HG02943 (cell line): Measurements from ENCODE around the gene DENND5B.
"Not testable (repeated sequence)": the region's sequence is repeated elsewhere in the genome, so short reads cannot be mapped to it uniquely, and the experiment has no call there.

ENCODE experiments used
- ATAC-seq: cut with Tn5 transposase; IDR thresholded peaks from one replicate; pipeline ENCODE4 v1.9.1; 2021; ENCODE audit warnings: mild to moderate bottlenecking, low read depth, moderate library complexity; ENCODE audit not compliant: unreplicated experiment

Gene DENND5B

DNA sequence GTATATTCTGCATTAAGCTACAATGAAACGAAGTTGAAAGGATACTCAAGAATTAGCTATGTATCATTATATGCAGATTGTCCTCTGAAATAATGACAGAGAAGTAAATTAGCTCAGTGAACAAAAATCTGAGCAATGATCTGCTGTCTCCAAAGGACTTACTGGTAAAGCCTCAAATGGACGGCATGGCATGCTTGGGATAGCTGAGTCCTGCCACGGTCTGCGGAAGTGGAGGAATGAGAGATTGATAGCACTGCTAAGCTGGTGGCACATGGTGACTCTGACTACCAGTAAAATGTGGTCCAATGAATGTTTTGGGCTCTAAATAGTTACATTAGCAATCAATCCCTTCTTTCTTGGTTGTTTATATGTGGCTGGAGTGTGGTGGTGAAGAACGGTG, 3.7 kb upstream of the DENND5B start:
- ATAC-seq: no peak

DNA sequence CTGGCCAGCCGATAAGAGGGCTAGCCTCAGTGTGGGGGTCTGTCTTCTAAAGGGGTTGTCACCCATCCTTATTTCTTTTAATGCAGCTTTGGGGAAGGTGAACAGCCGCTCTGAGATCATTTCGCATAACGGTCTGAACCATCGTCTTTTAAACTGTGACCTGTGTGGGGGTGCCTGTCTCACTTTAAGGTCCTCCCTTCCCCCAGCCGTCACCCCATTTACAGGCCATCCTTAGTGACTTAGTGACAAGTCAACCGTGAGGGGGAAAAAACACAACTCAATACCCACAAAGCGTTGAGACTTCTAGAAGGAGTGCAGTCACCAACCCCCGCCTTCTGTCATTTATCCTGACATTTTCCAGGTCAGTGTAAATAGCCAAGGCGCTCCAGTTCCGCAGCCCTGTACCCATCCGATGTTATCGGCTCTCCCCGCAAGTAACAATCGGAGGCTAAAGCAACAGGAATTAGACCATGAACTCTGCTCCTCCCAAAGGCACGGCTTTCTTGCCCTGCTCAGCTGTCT, 505 bp upstream of the DENND5B start:
- no peak for ATAC-seq

DNA sequence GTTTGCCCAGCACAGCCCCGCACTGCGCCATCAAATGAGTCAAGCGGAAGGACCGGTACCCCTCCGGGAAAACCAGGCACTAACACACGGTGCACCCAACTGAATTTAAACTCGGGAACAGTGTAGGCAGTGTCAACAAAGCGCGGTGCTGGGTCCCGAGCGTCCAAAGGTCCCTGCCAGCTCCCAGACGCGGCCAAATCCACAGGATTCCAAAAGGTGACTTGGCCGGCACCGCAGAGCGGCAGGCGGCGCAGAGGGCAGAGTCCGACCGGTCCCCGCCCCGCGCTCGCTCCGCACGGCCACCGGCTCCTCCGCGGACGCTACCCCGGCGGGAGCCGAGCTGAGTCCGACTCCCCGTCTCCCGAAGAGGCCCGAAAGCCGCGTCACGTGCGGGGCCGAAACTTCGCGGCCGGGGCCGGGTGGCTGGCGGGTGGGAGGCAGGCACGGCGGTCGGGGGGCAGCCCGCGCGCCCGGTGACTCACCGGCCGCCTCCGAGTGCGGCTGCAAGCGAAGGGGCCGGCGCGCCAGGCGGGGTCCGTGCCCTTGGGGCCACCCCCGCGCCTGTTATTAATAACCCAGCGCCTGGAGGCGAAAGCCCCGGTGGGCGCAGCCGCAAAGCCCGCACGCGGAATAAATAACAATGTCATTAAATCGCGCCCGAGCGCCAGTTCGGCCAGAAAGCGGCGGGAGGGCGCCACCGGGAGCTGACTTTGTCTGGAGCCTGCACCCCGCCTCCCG, 863 bp downstream of the DENND5B start:
- ATAC-seq: peak; percentile 48

DNA sequence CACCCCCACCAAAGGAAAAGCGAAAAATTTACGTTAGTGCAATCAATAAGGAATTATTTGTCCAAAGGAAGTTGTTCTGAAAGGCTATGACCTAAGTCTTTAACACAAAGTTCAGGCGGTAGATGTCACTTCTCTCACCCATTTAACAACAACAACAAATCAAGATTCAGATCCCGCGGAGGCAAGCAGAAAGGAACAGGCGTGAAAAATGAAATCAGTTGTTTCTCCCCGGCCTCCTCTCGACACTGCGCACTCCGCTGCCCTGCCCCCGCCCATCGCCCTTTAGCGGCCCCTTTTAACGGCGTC, 1.4 kb downstream of the DENND5B start:
- ATAC-seq: no peak

DNA sequence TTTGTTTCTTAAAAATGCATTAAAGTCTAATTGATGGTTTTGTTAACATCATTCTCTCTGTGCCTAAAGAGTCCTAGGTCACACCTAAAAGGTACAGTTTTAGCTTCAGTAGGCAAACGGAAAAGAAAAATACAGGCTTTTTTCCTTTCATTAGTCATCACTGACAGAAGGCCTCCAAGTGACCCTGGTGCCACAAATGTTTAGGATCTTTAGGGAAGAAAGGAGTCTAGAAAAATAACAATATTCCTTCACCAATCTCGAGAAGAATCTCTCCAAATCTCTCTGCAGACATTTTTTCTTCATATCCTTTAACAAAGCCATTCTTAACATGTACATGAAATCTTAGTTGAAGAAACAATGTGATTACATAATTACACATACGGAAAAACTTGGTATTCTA, 2.0 kb downstream of the DENND5B start:
- no peak for ATAC-seq

DNA sequence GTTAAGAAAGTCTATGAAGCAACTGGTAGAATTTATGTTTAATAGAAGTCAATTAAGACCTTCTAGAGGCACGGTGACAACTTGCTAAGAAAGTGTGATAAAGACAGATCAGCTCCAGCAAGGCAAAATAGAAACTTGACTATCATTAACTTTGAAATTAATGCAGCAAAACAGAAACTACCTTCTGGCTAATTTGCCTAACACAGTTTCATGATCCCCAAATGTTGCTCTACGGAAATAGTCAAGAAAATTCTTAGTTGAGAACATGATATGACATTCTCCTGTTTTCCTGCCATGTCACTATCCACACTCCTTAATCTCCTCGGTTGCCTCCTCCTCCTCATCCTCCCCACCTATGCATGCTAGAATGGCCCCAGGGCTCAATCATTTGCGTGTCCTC, 4.2 kb downstream of the DENND5B start:
- ATAC-seq: no peak

DNA sequence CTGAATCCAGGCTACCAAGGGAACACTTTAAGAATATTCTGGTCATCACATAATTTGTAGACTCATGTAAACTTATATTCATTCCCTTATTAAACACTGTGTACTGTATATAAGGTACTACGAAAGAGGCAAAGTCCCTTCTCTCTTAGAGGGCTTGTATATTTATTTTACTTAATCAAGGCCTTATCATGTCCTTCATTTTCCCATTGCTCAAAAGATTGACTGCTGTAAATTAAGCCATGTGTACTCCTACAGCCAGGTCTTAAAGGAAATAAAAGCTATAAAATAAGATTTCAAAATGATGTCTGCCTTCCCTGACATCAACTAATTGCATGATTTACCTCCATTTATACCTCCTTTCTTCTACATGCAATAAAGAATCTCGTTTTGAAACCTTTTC, 5.0 kb downstream of the DENND5B start:
- no peak for ATAC-seq

DNA sequence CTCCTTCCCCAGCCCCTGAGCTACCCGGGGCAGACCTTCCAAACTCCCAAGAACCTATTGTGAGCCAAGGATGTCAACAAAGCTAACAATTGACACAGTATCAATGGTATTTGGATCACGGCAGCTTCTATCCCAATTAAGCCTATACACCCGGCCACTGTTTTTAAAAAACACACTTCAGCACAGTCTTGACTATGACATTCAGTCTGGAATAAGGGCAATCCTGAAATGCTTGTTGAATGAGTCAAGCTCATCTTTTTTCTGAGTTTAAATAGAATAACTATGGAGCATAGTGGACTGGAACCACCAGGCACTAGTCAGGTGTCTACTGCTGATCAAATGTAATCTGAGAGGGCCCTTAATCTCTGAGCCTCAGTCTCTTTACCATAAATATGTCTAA, 5.7 kb downstream of the DENND5B start:
- no peak for ATAC-seq

DNA sequence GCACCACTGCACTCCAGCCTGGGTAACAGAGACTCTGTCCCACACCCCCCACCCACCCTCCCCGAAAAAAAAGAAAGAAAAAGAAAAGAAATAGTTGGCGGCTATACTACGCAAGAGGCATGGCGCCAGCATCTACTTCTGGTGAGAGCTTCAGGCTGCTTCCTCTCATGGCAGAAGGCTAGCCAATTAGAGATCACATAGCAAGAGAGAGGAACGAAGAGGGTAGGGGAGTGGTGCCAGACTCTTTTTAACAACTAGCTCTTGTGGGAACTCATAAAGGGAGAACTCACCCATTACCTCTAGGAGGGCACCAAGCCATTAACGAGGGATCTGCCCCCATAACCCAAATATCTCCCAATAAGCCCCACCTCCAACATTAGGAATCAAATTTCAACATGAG, 6.2 kb downstream of the DENND5B start:
- no peak for ATAC-seq

DNA sequence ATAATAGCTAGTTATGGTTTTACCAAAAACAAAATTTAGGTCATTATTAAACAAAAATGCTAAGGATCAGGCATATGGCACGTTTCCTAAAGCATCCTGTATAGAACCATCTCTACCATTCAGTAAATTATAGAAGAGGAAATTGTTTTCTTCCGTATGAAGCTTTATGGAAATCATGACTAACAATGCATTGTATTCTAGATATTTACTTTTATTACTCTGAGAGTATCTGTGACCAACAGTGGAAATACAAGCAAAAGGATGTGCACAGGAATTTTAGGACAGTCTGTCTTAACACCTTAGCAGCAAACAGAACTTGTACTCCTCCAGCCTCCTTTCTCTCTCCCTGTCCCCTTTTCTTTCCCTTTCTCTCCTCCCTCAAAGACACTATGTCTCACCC, 7.1 kb downstream of the DENND5B start:
- ATAC-seq: no peak

DNA sequence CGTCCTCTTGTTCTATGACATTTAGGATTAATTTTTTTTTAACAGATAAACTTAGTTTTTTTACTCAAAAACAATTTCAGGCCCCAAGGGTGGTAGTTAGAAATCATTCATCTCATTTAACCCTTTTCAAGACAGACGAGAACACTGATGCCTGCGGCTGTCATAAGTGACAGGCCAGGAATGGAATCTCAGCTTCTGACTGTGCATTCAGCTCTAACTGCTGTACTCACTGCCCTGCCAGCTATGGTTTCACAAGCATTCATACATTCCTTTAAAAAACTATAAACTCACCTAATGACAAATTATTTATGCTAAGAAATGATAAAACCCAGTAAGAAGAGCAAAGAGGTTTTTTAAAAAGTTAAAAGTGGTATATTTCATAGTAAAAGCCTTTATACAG, 8.8 kb downstream of the DENND5B start:
- ATAC-seq: no peak

DNA sequence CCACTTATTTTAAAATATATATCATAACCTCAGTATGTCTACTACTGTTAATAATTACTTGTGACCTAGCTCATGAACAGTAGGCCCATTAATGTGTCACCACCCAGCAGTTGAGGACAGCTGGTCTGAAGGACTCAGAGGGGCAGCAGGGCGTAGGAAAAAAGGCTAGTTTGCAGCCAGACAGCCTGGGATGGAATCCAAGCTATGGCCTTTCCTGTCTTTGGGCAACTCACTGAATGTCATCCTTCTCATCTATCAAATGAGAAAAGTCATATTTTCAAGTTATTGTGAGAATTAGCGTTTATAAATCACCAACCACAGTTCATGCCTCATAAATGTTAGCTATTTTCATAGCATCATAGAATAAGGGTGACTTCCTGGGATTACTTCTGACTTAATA, 12.3 kb downstream of the DENND5B start:
- ATAC-seq: no peak

DNA sequence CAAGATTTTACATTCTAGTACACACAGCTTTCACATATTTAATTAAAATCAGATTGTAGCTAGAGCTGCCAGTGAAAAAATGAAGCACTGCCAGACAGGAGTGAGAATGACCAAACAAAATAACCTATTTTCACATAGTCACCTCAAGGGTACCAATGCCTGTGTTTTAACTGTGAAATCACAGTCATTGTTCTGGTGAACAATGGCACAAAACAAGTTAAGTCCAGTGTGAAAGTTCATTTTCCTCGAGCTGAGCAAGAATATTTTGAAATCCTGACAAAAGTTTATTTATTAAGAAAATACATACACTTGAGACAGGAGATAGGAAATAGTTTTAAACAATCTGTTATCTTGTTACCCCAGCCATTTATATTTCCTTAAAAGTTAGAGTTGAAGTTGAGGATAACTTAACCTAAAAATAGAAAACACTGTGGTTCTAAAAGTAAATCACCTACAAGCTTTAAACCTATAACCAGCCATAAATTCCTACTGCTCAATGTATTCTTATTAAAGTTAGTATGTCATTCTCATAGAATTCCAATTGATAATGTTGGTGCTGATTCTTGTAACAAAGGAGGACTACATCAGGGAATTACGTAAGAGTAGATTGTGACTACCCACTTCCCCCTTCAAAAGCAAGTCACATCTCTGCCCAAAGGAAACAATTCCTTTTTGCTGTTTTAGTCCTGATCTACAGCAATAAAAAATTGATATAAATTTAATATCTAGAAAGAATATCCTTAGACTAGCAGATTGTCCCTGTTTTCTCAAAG, 15.9 kb downstream of the DENND5B start:
- no peak for ATAC-seq

DNA sequence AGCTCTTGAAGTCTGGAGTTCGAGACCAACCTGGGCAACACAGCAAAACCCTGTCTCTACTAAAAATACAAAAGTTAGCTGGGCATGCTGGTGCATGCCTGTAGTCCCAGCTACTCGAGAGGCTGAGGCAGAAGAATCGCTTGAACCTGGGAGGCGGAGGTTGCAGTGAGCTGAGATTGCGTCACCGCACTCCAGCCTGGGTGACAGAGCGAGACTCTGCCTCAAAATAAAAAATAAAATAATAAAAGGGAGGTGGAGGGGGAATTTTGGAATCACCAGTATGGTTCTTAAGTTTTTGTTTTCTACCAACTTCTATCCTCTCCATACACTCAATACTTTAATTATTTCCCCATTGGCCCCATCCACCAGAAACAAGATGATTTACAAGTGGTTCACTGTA, 16.6 kb downstream of the DENND5B start:
- not testable (repeated sequence) for ATAC-seq

DNA sequence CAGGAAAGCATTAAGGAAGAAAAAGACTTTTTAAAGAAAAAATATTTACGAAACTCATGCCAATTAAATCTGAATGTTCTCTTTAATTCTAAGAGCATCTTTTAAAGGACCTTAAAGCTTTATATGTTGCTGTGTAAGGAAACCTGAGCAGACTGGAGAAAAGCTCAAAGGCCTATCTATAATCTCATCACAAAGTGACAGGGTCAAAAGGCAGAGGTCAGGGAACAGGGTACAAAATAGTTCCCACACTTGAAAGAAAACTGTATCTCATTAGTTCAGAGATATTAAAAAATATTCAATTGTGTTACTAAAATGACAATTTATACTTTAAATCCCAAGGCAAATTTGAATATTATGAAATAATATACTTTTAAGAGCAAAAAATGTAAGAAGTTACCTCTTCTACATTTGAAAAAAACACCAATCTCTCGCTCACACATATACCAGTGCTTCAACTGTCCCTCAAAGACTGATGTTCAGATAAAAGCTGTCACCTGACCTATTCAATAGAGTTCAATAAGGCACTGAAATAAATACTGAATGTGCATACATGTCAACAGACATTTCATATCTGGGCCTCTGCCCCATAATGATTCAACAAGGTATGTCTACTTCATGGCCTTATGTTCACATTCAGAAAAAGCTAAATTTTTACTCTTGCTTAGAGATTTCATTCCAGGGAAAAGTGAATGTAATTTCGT, 17.9 kb downstream of the DENND5B start:
- ATAC-seq: no peak

DNA sequence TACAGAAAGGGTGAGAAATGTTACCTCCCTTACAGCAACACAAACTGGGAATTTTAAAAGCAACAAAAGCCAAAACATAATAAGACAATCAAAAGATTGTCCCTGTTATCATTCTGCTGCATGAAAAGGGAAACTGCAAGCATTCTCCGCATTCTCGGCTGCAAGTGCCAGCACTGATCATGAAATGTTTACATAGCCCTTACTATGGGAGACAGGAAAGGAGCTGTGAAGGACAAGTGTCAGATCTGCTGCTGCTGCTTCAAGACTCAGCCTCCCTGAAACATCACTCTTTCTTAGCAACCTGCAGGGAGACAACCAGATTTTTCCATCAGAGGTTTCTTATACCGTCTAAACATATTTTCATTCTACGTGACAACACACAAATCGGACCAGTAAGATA, 20.1 kb downstream of the DENND5B start:
- ATAC-seq: no peak

DNA sequence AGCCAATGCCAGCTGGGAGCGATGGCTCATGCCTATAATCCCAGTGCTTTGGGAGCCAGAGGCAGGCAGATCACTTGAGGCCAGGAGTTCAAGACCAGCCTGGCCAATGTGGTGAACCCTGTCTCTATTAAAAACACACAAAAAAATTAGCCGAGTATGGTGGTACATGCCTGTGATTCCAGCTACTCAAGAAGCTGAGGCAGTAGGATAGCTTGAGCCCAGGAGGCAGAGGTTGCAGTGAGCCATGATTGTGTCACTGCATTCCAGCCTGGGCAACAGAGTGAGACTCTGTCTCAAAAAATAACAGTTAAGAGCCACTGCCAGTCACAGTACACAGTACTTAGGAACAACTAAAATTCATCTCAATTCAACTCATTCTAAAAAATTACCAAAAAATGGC, 21.4 kb downstream of the DENND5B start:
- ATAC-seq: not testable (repeated sequence)

DNA sequence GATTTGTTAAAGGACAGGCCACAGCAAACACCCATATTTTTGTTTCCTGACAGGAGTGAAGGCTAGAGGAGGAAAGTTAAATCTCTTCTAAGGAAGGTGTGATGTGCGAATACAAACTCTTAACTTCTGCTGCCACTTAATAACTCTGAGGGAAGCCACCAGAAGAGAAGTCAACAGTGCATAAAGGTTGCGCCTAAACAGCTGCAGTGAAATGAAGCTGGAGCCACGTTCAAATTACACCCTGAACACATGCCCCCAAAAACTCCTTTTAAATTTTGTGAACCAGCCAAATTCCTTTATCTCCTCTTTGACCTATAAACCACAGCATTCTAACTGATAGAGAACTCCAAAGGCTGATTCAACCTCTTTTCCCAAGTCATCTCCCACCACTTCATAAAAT, 22.4 kb downstream of the DENND5B start:
- no peak for ATAC-seq

DNA sequence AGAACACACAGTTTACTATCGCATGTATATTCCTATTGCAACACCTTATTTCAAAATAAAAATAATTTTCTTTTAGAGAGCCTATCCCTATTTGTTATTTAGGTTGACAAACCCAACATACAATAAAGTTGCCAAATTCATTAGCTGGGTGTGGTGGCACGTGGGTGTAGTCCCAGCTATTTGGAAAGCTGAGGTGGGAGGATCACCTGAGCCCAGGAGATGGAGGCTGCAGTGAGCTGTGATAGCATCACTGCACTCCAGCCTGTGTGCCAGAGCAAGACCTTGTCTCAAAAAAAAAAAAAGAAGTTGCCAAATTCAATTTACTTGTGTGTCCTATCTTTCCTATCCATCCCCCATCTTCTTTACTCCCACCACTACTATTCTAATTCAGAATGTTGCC, 23.9 kb downstream of the DENND5B start:
- no peak for ATAC-seq

DNA sequence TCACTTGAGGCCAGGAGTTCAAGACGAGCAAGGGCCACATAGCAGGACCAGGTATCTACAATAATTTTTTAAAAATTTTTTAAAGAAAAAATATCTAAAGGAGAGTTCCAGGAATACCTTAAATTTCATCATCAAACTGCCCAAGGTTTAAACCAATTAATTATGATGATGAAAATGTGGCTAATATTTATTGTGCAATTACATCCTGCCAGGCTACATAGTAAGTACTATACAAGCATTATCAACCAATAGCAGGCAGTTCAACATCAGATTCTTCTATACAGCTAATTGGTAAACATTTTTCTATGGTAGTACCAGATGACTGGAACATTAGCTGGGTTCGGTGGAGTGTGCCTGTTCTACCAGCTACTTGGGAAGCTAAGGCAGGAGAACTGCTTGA, 24.4 kb downstream of the DENND5B start:
- no peak for ATAC-seq

DNA sequence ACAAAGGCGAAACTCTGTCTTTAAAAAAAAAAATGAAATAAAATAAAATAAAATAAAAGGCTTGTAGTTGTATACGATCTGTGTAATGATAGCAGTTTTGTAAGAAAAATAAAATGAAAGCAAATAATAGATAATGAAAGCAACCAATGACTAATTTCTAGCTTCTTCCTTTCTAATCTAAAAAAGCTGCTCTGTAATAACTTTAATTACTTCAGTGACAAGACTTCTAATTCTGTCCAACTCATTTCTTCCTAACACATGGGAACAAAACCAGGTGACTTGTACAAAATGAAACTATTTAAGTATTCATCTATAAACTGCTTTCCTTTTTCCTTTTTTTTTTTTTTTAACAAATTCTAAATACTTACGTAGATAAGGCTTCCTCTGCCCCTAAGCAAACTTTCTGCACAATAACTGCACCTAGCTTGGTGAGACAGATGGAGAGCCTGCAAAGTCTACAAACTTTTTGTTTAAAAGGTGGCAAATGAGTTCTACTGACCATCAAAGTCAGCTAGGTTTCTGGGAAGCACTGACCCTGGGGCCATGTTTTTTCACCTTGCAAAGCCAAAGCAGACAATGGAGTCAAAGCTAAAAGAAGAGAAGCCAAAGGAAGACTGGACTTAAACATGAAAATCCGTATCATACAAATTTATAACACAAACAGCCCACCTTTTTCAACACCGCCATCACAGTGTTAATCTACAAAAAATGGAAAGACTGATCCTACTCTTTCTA, 28.2 kb downstream of the DENND5B start:
- no peak for ATAC-seq
